ENCODE measurements around the gene SHMT1. TPM values are rescaled to one million over a fixed set of nuclear protein-coding genes. Genes with fewer than 3 reads are reported as not detected.

Gene SHMT1
- total and polyA plus RNA-seq, 4 donors, result 39.6 to 360 (median 325) TPM

- TF ChIP-seq FOXA2 (IDR thresholded peaks at IDR 0.05) (no peak), FOXA1 (IDR thresholded peaks at IDR 0.05) (no peak), JUND (IDR thresholded peaks at IDR 0.05) (no peak), TAF1 (conservative IDR thresholded peaks at IDR 0.05) (no peak), SP1 (IDR thresholded peaks at IDR 0.05) (no peak)
- 87% methylated on average over 9 of the region's 9 CpGs for WGBS
- Histone ChIP-seq H3K4me1 (ENCODE audit: control insufficient read depth in 4 of 4, insufficient read depth in 4 of 4, low read length in 3 of 4) (no peaks in the 10 kb centered on the region), H3K27ac (ENCODE audit: low read depth in 1 of 2, low read length in 2 of 2) (no peak overlapping the region), H3K36me3 (ENCODE audit: control insufficient read depth in 4 of 4, insufficient read depth in 3 of 4, low read depth in 1 of 4, low read length in 3 of 4) (peaks cover 28 to 81% (median 71%) of the 10 kb centered on the region in 4 donors), H3K9ac (ENCODE audit: low read depth in 1 of 2, low read length in 2 of 2) (no peak overlapping the region), H3K9me3 (ENCODE audit: control insufficient read depth in 4 of 4, low read length in 3 of 4) (no peaks in the 10 kb centered on the region), H3K4me3 (ENCODE audit: low read depth in 1 of 3, low read length in 3 of 3) (no peak overlapping the region), H3K27me3 (ENCODE audit: control insufficient read depth in 4 of 4, insufficient read depth in 4 of 4, low read length in 3 of 4) (no peaks in the 10 kb centered on the region)
- DNase-seq (ENCODE audit: low spot score), result no peak
Observed at GRCh38 chr17:18331879-18332278, 31.5 kb downstream of the SHMT1 start.

- H3K9ac ChIP-seq (ENCODE audit: low read depth in 1 of 2, low read length in 2 of 2), result no peak overlapping the region
- peaks cover 0 to 5% (median 0%) of the 10 kb centered on the region in 4 donors for H3K4me1 ChIP-seq (ENCODE audit: control insufficient read depth in 4 of 4, insufficient read depth in 4 of 4, low read length in 3 of 4)
- DNase-seq (ENCODE audit: low spot score), result no peak
- H3K36me3 ChIP-seq (ENCODE audit: control insufficient read depth in 4 of 4, insufficient read depth in 3 of 4, low read depth in 1 of 4, low read length in 3 of 4), result peaks cover 22 to 66% (median 52%) of the 10 kb centered on the region in 4 donors
- 96% methylated on average over 9 of the region's 9 CpGs for WGBS
- H3K27ac ChIP-seq (ENCODE audit: low read depth in 1 of 2, low read length in 2 of 2), result no peak overlapping the region
- H3K27me3 ChIP-seq (ENCODE audit: control insufficient read depth in 4 of 4, insufficient read depth in 4 of 4, low read length in 3 of 4), result no peaks in the 10 kb centered on the region
- no peak overlapping the region for H3K4me3 ChIP-seq (ENCODE audit: low read depth in 1 of 3, low read length in 3 of 3)
- TF ChIP-seq ATF3 (IDR thresholded peaks at IDR 0.05) (no peak), FOXA1 (IDR thresholded peaks at IDR 0.05) (no peak), ZBTB33 (IDR thresholded peaks at IDR 0.05) (no peak), TAF1 (conservative IDR thresholded peaks at IDR 0.05) (no peak), RAD21 (IDR thresholded peaks at IDR 0.05) (no peak)
- no peaks in the 10 kb centered on the region for H3K9me3 ChIP-seq (ENCODE audit: control insufficient read depth in 4 of 4, low read length in 3 of 4)
Observed at GRCh38 chr17:18328643-18329204, 34.6 kb downstream of the SHMT1 start.

GRCh38 chr17:18327556-18327955 lies 35.8 kb downstream of the SHMT1 start:
- Histone ChIP-seq H3K27me3 (ENCODE audit: control insufficient read depth in 4 of 4, insufficient read depth in 4 of 4, low read length in 3 of 4) (no peaks in the 10 kb centered on the region), H3K4me3 (ENCODE audit: low read depth in 1 of 3, low read length in 3 of 3) (no peak overlapping the region), H3K27ac (ENCODE audit: low read depth in 1 of 2, low read length in 2 of 2) (no peak overlapping the region), H3K4me1 (ENCODE audit: control insufficient read depth in 4 of 4, insufficient read depth in 4 of 4, low read length in 3 of 4) (peaks cover 0 to 5% (median 2%) of the 10 kb centered on the region in 4 donors), H3K9ac (ENCODE audit: low read depth in 1 of 2, low read length in 2 of 2) (no peak overlapping the region), H3K36me3 (ENCODE audit: control insufficient read depth in 4 of 4, insufficient read depth in 3 of 4, low read depth in 1 of 4, low read length in 3 of 4) (peaks cover 18 to 68% (median 48%) of the 10 kb centered on the region in 4 donors), H3K9me3 (ENCODE audit: control insufficient read depth in 4 of 4, low read length in 3 of 4) (no peaks in the 10 kb centered on the region)
- DNase-seq (ENCODE audit: low spot score), result no peak
- WGBS, result 94% methylated on average over 10 of the region's 10 CpGs
- no peak for TF ChIP-seq MAX (IDR thresholded peaks at IDR 0.05)
- TF ChIP-seq ATF3 (IDR thresholded peaks at IDR 0.05), result no peak
- TF ChIP-seq HNF4G (IDR thresholded peaks at IDR 0.05), result no peak
- TF ChIP-seq FOXA2 (IDR thresholded peaks at IDR 0.05), result no peak
- TF ChIP-seq FOXA1 (IDR thresholded peaks at IDR 0.05), result no peak
- no peak for TF ChIP-seq SP1 (IDR thresholded peaks at IDR 0.05)
- no peak for TF ChIP-seq TAF1 (conservative IDR thresholded peaks at IDR 0.05)
- TF ChIP-seq YY1 (IDR thresholded peaks at IDR 0.05), result no peak
- no peak for TF ChIP-seq REST (IDR thresholded peaks at IDR 0.05)
- TF ChIP-seq ZBTB33 (IDR thresholded peaks at IDR 0.05), result no peak
- no peak for TF ChIP-seq JUND (IDR thresholded peaks at IDR 0.05)
- TF ChIP-seq NR2F2 (IDR thresholded peaks at IDR 0.05), result no peak
- no peak for TF ChIP-seq EGR1 (IDR thresholded peaks at IDR 0.05; ENCODE audit: low read depth in 2 of 2)
- TF ChIP-seq RXRA (IDR thresholded peaks at IDR 0.05), result no peak
- TF ChIP-seq GABPA (IDR thresholded peaks at IDR 0.05 in 1 of 2, conservative IDR thresholded peaks at IDR 0.05 in 1 of 2), result no peak
- no peak for TF ChIP-seq RAD21 (IDR thresholded peaks at IDR 0.05)
- no peak for TF ChIP-seq HNF4A (conservative IDR thresholded peaks at IDR 0.05)

Measured in liver (tissue), 9 donors.